HG02642 (cell line): ENCODE data around the gene RSPH10B.
"Not testable (repeated sequence)": the region's sequence is repeated elsewhere in the genome, so short reads cannot be mapped to it uniquely, and the experiment has no call there.

Experiments used
- ATAC-seq: cut with Tn5 transposase; IDR thresholded peaks from one replicate; pipeline ENCODE4 v1.9.1; 2021; ENCODE audit warnings: mild to moderate bottlenecking; ENCODE audit not compliant: unreplicated experiment, poor library complexity

Gene RSPH10B

DNA sequence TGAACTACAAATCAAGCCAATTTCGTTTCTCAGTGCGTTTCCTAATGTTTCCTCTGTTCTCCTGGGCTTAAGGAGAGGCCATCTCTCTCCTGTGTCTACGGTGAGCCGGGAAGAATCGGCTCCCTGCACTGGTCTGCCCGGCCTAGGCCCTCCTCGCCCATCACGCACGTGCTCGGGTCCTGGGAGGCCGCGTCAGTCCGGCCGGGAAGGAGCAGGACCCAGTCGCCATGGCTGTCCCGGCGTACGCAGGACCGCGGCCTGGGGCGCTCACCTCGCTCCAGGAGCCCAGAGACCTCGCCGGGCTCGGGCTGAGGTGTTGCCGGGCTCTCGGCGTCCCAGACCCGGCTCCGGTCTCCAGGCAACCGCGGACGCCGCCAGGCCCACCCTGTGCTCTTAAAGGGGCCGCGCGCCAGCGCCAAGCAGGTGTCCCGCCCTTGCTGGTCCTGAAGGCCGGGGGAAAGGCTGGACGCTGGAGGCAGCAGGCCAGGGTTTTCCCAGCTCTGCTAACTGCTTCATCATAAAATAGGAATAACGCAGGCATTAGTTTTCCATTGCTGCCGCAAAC lies at the start of gene RSPH10B:
RSPH10B (minus strand) TSS at position 343 of the 565 bp plus-strand sequence. CDS start 3,573 bp downstream, outside the sequence.
- not testable (repeated sequence) for ATAC-seq

DNA sequence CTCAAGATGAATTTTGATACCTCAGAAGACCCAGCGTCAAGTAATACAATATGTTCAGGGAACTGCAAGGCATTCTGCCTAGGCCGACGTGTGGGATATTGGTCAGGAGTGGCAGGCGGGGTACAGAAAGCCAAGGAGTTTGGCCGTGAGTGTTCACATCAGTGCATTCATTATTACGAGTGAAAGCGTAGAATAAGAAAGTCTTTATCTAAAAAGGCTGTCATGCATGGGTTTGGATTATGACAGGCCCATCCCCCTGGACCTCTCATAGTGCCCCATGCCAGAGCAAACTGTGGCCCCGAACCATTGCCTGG lies 46.1 kb upstream of the RSPH10B start:
- ATAC-seq, result no peak

DNA sequence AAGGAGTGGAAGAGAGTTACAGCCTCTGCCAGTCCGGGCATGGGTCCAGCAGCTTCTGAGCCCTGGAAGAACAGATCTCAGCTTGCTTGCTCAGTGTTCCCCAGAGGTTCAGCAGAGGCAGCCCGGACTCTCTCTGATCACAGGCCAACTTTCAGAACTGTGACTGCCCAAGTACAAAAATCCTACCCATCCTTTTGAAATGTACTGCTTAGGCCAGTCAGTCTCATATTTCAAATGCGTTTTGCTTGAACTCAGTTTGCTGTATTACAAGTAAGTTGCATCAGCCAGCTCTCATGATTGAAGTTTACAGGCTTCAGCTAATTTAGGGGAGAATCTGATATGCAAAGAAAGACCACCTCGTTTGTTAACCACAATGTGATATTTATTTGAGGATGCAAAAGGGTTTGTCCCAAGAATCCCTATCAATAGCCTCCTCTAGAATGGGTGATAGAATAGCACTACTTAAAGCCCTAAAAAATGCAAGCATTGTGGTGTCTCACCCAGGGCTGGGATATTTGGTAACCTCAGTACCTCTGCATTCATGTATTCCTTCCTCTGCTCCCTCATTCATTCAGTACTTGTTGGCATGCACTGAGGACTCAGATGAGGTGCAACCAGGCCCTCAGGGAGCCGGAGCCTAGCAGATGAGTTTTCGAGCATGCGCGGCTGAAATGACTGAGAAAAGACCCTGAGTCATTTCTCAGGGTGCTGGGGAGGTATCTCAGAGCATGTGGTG lies 45.6 kb upstream of the RSPH10B start:
- ATAC-seq, result no peak

DNA sequence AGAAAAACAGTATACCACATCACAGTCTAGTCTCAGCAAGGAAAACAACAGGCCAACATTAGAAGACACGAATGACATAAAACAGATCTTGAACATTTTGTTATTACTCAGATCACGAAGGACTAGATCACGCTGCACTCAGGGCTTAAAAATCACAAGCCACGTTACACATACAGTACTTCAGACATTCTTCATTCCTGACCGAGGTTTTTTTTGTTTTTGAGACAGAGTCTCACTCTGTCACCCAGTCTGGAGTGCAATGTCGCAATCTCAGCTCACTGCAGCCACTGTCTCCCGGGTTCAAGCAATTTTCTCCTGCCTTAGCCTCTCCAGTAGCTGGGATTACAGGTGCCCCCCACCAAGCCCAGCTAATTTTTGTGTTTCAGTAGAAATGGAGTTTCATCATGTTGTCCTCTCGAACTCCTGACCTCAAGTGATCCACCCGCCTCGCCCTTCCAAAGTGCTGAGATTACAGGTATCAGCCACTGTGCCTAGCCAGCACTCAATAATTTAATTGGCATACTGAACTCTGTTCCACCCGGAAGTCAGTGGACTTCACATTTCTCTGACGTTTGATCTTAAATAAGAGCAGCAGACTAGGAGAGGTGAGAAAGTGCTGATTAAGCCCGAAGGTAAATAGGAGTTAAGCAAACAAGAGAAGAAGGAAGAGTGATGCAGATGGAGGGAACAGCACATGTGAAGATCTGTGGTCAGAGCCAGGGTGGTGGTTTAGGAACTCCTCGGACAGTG lies 42.0 kb upstream of the RSPH10B start:
- ATAC-seq, result no peak

DNA sequence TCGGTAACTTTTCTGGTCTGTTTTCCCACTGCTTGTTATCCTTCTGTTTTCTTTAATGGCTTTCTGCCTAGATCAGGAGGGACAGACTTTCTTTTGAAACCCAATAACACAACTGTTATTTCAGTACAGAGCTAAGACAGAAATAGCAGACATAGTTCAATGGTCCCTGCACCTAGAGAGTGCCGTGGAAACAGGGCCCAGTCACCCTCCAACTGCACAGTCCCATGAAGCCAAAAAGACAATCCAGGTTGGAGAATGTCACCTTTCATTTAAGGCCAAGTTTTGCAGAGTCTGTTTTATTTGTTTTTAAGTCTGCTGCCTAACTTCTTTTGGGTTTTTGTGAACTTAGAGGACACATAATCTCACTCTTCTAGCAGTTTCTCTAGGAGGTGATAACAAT lies 41.1 kb upstream of the RSPH10B start:
- ATAC-seq, result no peak

DNA sequence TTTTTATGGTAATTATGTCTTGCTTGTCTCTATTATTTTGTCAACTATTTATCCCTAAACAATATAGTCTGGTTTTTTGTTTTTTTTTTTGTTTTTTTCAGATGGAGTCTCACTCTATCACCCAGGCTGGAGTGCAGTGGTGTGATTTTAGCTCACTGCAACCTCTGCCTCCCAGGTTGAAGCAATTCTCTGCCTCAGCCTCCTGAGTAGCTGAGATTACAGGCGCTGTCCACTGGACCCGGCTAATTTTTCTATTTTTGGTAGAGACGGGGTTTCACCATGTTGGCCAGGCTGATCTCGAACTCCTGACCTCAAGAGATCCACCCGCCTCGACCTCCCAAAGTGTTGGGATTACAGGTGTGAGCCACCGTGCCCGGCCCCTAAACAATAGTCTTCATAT lies 39.9 kb upstream of the RSPH10B start:
- ATAC-seq, result not testable (repeated sequence)

DNA sequence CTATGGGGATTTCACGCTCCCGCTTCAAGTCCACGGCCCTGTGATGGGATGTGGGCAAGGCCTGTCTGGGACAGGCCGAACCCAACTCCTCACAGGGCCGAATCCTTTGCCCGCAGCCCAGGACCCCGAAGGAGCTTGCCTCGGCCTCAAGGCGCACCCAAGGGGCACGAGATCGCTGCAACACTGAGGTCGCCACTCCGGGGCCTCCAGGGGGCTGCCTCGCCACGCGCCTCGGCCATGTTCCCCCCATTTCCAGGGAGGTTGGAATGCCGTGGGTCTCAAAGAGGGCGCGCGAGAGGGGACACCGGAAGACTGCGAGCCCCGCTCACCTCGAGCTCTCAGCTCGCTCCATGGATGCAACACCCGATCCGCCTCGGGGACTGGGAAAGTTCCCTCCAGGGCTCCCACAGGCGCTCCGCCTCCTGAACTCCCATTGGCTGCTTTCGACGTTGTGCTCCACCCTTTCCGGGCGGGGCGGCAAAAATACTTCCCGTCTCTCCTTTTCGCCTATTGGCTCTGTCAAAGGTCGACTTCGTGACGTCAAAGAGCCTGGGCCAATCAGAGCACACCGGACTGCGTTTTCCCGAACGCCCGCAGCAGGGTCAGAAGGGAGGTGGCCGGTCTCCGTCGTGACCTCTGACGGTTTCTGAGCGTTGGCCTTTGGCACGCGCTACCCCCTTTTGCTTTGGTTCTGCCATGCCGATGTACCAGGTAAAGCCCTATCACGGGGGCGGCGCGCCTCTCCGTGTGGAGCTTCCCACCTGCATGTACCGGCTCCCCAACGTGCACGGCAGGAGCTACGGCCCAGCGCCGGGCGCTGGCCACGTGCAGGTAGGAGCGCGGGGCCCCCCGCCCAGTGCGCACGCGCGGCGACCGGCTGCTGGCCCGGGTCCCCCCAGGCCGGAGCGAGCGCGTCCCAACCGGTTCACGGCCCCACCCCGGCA lies 38.5 kb upstream of the RSPH10B start, which contains the start of the genes AIMP2 and PMS2:
AIMP2 (plus strand) TSS at position 605 of the 944 bp plus-strand sequence; CDS start at position 697, 92 bp downstream.
PMS2 (minus strand) TSS at position 382 of the 944 bp plus-strand sequence; CDS start at position 352, 30 bp downstream.
- peak; percentile 95 for ATAC-seq

DNA sequence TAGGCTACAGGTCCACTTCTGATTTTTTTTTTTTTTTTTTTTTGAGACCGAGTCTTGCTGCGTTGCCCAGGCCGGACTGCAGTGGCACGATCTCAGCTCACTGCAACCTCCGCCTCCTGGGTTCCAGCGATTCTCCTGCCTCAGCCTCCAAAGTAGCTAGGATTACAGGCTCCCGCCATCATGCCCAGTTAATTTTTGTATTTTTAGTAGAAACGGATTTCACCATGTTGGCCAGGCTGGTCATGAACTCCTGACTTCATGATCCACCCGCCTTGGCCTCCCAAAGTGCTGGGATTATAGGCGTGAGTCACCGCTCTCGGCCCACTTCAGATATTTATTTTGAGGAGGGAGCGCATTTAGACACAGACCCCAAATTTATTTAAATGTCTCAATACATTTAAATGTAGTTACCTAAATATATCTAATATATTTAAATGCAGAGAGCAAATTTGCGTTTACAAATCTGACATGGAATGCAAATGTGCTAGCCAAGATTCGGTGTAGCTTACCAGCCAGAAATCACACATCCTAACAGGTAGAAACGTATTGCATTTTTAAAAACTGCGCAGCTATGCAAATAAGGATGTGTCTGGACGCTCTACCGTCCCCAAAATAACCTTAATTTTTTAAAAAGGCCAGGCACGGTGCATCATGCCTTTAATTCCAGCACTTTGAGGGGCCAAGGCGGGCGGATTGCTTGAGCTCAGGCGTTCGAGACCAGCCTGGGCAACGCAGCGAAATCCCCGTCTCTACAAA lies 37.5 kb upstream of the RSPH10B start:
- not testable (repeated sequence) for ATAC-seq

DNA sequence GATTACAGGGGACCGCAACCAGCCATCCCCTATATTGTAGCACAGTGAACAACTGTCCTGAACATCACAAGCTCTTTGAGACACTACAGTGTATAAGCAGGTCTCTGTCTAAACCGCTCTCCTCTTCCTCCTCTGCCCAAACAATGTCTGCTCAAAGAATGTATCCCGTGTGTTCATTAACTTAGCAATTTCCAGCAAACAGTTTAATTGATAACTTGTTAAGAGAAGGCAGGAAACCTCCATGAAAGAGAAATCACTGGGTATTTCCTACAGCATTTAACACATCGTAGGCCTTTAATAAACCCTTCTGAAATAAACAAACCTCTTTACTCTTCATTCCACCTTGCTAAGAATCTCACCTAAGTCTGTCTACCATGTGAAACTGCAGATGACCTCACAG lies 36.9 kb upstream of the RSPH10B start:
- no peak for ATAC-seq

DNA sequence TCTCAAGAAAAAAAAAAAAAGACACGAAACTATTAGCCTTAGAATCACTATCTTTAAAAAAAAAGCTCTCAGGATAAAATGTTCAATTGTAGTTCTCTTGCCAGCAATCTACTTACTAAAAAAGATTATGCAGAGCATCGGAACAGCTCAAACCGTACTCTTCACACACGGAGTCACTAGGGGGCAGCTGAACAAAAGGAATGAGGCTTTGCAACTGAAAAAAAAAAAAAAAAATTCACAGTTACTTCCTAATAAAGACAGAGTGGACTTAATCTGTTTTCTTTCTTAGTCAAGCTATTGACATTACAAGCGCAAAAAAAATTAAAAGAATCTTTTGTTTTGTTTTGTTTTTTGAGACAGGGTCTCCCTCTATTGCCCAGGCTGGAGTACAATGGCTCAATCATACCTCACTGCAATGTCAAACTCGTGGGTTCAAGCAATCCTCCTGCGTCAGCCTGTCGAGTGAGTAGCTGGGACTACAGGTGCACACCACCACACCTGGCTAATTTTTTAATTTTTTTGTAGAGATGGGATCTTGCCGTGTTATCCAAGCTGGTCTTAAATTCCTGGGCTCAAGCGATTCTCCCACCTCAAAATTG lies 26.8 kb upstream of the RSPH10B start:
- ATAC-seq, result no peak

DNA sequence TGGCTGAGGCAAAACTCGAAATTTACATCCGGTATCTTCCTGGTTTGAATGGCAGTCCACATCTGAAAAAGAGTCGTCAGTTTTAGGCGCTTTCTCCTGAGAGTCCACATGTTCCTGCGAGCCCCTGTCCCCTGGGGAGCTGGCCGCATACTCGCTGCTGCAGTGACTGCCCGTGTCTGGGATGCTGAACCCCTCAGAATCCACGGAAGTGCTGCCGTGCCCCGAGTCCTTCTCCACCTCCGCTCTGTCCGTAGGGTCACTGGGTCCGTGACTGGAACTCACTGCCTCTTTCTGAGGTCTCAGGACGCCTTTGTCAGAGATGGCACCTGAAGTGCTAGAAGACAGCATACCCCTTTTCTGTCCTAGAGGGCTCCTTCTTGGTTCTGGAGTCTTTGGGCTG lies 16.6 kb upstream of the RSPH10B start:
- not testable (repeated sequence) for ATAC-seq

DNA sequence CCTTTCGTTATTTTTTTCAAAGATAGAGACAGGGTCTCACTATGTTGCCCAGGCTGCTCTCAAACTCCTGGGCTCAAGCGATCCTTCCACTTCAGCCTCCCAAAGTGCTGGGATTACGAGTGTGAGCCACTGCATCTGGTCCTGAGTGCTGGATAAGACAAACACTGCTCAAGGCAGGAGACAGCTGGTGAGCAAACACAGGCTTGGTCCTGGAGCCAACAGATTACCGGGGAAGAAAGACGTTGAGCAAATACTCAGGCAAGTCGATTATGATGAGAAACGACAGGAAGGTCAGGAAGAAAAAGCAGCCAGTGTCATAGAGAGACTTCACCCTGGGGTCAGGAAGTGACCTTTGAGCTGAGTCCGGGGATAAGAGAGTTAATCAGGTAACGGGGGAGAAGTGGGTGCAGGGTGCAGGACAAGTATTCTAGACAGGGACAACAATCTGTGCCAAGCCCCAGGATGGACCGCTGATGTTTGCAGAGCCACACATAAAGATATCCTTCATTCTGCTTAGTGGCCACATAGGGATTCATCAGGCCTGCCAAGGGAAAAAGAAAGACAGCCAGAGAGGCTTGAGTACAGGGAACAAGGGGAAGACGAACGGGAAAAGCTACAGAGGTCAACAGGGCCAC lies 9.3 kb upstream of the RSPH10B start:
- ATAC-seq, result not testable (repeated sequence)

DNA sequence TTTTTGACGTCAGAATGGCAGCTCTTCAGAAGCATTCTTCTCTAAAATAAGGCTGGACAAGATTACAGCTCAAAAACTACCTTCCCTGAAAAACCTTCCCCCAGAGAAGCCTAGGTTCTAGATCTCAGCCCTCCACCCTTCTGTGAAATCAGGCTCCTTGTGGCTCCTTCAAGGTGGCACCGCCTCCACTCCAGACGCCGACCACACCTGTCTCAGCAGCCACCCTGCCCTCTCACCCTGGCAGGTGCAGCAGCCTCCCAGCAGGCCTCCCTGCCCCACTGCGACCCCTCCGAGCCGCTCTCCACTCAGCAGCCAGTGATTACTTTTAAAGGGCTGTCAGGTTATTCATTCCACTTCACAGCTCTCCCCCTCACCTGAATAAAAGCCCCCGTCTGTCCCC lies 3.1 kb upstream of the RSPH10B start:
- not testable (repeated sequence) for ATAC-seq

DNA sequence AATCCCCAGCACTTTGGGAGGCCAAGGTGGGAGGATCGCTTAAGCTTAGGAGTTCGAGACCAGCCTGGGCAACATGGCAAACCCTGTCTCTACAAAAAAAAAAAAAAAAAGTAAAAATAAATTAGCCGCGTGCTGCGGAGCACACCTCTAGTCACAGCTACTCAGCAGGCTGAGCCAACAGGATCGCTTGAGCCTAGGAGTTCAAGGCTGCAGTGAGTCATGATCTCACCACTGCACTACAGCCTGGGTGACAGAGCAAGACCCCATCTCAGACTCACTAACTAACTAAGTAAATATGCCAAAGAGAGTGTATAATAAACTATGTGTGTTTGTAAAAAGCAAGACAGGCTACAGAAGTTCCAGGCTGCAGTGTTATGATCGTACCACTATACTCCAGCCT lies 6.7 kb downstream of the RSPH10B start:
- not testable (repeated sequence) for ATAC-seq

DNA sequence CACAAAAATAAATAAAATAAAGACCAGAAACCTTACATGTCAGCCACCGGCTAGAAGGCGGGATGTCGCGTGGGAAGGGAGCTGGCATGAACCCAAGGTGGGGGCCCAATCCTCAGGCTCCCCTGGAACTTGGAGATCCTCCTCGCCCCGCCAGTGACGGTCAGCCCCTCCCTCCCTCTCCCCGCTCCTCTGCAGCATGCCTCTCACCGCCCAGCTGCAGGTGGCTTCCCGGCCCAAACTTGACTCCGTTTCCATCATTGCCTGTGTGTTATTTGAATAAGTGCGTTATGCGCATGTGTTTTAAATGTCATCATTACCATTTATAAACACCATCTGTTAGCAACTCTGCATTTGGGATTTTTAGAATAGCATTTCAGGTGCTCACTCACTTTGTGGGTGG lies 7.3 kb downstream of the RSPH10B start:
- not testable (repeated sequence) for ATAC-seq

DNA sequence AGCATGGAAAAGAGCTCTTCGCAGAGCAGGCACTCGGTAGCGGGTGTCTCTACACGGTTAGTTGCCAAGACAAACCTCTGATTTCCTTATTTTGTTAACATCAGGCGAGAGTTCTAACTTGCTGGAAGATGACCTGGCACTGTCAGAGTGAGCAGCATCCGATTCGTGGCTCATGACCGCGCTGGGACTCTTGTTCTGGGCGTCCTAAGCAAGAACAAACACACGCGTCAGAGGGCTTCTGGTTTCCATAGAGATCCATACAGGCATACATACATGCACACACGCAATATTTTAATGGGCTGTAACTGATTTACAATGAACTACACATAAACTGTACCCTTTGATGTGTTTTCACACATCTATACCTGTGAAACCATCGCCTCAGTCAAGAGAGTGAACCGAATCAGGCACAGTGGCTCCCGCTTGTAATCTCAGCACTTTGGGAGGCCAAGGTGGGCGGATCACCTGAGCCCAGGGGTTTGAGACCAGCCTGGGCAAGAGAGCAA lies 35.5 kb downstream of the RSPH10B start:
- not testable (repeated sequence) for ATAC-seq

DNA sequence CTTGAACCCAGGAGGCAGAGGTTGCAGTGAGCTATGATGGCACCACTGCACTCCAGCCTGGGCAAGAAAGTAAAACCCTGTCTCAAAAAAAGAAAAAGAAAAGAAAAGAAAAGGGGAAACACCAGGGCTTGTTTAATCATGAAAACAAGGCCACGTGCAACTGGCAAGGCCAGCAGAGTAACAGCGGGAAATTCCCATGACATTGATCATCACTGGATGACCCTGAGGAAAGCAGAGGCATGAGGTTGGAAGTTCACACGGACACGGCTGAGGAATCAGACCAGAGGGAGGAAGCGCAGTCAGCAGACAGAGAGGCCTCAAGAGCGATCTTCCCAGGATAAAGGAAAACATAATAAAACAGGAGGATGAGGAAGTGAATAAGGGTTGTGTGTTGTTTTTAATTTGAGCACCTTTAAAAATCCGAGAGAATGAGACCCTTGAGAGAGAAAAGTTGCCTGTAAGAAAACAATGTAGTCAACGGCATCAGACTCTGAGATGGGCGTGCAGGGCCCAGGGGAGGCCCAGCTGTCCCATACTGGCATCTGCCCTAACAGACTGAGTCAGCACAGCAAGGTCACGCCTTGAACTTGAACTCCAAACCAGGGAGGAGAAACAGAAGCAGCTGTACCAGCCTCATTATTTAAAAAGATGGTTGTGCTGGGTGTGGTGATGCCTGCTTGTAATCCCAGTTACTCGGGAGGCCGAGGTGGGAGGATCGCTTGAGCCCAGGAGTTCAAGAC lies 38.4 kb downstream of the RSPH10B start:
- ATAC-seq, result not testable (repeated sequence)

DNA sequence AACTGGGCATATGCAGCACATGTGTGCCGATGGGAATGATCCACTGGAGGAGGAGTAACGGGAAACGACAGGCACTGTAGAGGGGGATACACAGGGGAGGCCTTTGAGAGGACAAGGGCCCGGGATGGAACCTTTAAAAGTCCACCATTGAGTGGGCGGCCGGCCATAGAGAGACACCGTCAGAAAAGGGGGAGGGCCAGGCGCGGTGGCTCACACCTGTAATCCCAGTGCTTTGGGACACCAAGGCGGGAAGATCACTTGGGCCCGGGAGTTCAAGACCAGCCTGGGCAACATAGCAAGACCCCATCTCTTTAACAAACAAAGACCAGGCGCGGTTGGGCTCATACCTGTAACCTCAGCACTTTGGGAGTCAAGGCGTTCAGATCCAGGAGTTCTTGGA lies 39.2 kb downstream of the RSPH10B start:
- ATAC-seq, result not testable (repeated sequence)
